Small intestine (tissue), 7 donors: Measurements from ENCODE around the gene KIF16B. TPM values are rescaled to one million over a fixed set of nuclear protein-coding genes. Genes with fewer than 3 reads are reported as not detected.

Experiments
- DNase-seq, 2 donors: peaks; one replicate each; pipeline versions ENCODE4 v3.0.0 to v3.0.0-alpha.2; 2013
- FAIRE-seq: peaks from 2 replicates; lab custom pipeline; 2012; peaks lifted over from hg19 to GRCh38; lab: Jason Lieb, UNC
- H3K27ac ChIP-seq, 3 donors: one replicate each; pipeline ENCODE4 v1.5.1; 2013; ENCODE audit warnings: low read length in 2 of 3, mild to moderate bottlenecking in 2 of 3, control low read depth in 1 of 3, inconsistent platforms in 1 of 3, low read depth in 1 of 3, moderate library complexity in 1 of 3
- H3K27me3 ChIP-seq, 3 donors: one replicate each; pipeline ENCODE4 v1.6.1; 2013; ENCODE audit warnings: low read length in 3 of 3, inconsistent platforms in 1 of 3; ENCODE audit not compliant: control insufficient read depth in 3 of 3, insufficient read depth in 3 of 3
- H3K36me3 ChIP-seq, 3 donors: one replicate each; pipeline ENCODE4 v1.6.1; 2013; ENCODE audit warnings: low read length in 3 of 3, inconsistent platforms in 1 of 3, low read depth in 1 of 3, mild to moderate bottlenecking in 1 of 3, moderate library complexity in 1 of 3; ENCODE audit not compliant: control insufficient read depth in 3 of 3, insufficient read depth in 2 of 3
- H3K4me1 ChIP-seq, 3 donors: one replicate each; pipeline ENCODE4 v1.6.1; 2013; ENCODE audit warnings: low read length in 2 of 3, inconsistent platforms in 1 of 3, low read depth in 1 of 3, mild to moderate bottlenecking in 1 of 3, moderate library complexity in 1 of 3; ENCODE audit not compliant: control insufficient read depth in 3 of 3, insufficient read depth in 2 of 3
- H3K4me3 ChIP-seq, 3 donors: one replicate each; pipeline ENCODE4 v1.5.1; 2013; ENCODE audit warnings: low read length in 3 of 3, control low read depth in 1 of 3, inconsistent platforms in 1 of 3, low read depth in 1 of 3, mild to moderate bottlenecking in 1 of 3, moderate library complexity in 1 of 3
- H3K9me3 ChIP-seq, 2 donors: one replicate each; pipeline ENCODE4 v1.6.1; 2013; ENCODE audit warnings: low read depth in 1 of 2, low read length in 1 of 2; ENCODE audit not compliant: control insufficient read depth in 2 of 2, insufficient read depth in 1 of 2
- WGBS, 3 donors: extraction: QIAGEN DNeasy Blood & Tissue Kit; methylation state at CpG; one replicate each; pipeline ENCODE4 v1.1.7; 2013; 5-methylcytosine and 5-hydroxymethylcytosine counted together
- polyA plus RNA-seq, 4 donors: library from polyadenylated mRNA; stranded (reverse) in 3 of 4; unstranded in 1 of 4; fragments of 200-250 nt in 3 of 4; fragments of 120-200 nt in 1 of 4; gene quantifications; one replicate each; pipeline versions ENCODE4 v1.2.1 to v1.2.3, GENCODE V29; 2013
- donor health status: healthy with polysubstance abuse.
- donor health status: control.
- donor health status: control.
- donor health status: Bipolar disorder and iron deficiency.
- donor health status: healthy.

The KIF16B gene
- polyA plus RNA-seq, 4 donors: 12.4 to 46.7 (median 28.0) TPM

GRCh38 chr20:16302818-16303217, 270.4 kb downstream of the KIF16B start:
- WGBS, 3 donors: 2 to 70% (median 48%) methylated on average over 1 of the region's 1 CpG
- FAIRE-seq: no peak

GRCh38 chr20:16301986-16302385, 271.3 kb downstream of the KIF16B start:
- FAIRE-seq (no peak), DNase-seq (no peak)
- no peaks in the 10 kb centered on the region for H3K36me3 ChIP-seq
- no peaks in the 10 kb centered on the region for H3K4me1 ChIP-seq
- no peak overlapping the region for H3K4me3 ChIP-seq
- H3K27me3 ChIP-seq: no peaks in the 10 kb centered on the region
- peaks cover 0 to 10% of the 10 kb centered on the region in 2 donors for H3K9me3 ChIP-seq
- WGBS, 3 donors: 41 to 96% (median 88%) methylated on average over 1 of the region's 1 CpG
- no peak overlapping the region for H3K27ac ChIP-seq

More at GRCh38 chr20:16302818-16303217, 270.4 kb downstream of the KIF16B start:
- no peaks in the 10 kb centered on the region for H3K27me3 ChIP-seq
- peaks cover 0 to 10% of the 10 kb centered on the region in 2 donors for H3K9me3 ChIP-seq
- H3K36me3 ChIP-seq: no peaks in the 10 kb centered on the region
- H3K4me3 ChIP-seq: no peak overlapping the region
- no peak overlapping the region for H3K27ac ChIP-seq
- DNase-seq: no peak
- no peaks in the 10 kb centered on the region for H3K4me1 ChIP-seq

- DNase-seq (no peak), FAIRE-seq (no peak)
- Histone ChIP-seq H3K4me3 (no peak overlapping the region), H3K4me1 (no peaks in the 10 kb centered on the region), H3K36me3 (no peaks in the 10 kb centered on the region), H3K27me3 (no peaks in the 10 kb centered on the region), H3K27ac (no peak overlapping the region), H3K9me3 (peaks cover 0 to 10% of the 10 kb centered on the region in 2 donors)
- WGBS, 3 donors: 91 to 93% (median 92%) methylated on average over 6 of the region's 6 CpGs
Observed at GRCh38 chr20:16299897-16300296, 273.4 kb downstream of the KIF16B start.

- 70 to 89% (median 74%) methylated on average over 3 of the region's 3 CpGs for WGBS, 3 donors
- FAIRE-seq (no peak), DNase-seq (no peak)
- Histone ChIP-seq H3K36me3 (no peaks in the 10 kb centered on the region), H3K27ac (no peak overlapping the region), H3K4me1 (no peaks in the 10 kb centered on the region), H3K4me3 (no peak overlapping the region), H3K27me3 (no peaks in the 10 kb centered on the region), H3K9me3 (peaks cover 0 to 7% of the 10 kb centered on the region in 2 donors)
Observed at GRCh38 chr20:16296931-16297330, 276.3 kb downstream of the KIF16B start.

GRCh38 chr20:16295534-16295933, 277.7 kb downstream of the KIF16B start:
- DNase-seq (peak in 1 of 2 donors; percentile 18), FAIRE-seq (no peak)
- no peaks in the 10 kb centered on the region for H3K27me3 ChIP-seq
- H3K4me1 ChIP-seq: no peaks in the 10 kb centered on the region
- H3K9me3 ChIP-seq: no peaks in the 10 kb centered on the region
- H3K27ac ChIP-seq: no peak overlapping the region
- WGBS, 3 donors: 68 to 86% (median 83%) methylated on average over 5 of the region's 5 CpGs
- no peak overlapping the region for H3K4me3 ChIP-seq
- H3K36me3 ChIP-seq: no peaks in the 10 kb centered on the region

GRCh38 chr20:16293590-16293989, 279.7 kb downstream of the KIF16B start:
- Histone ChIP-seq H3K4me1 (no peaks in the 10 kb centered on the region), H3K27ac (no peak overlapping the region), H3K27me3 (no peaks in the 10 kb centered on the region), H3K36me3 (no peaks in the 10 kb centered on the region), H3K9me3 (no peaks in the 10 kb centered on the region), H3K4me3 (no peak overlapping the region)
- FAIRE-seq (no peak), DNase-seq (no peak)
- WGBS, 3 donors: 72 to 87% (median 86%) methylated on average over 5 of the region's 5 CpGs

- no peak for FAIRE-seq
- Histone ChIP-seq H3K27ac (no peak overlapping the region), H3K27me3 (no peaks in the 10 kb centered on the region), H3K36me3 (no peaks in the 10 kb centered on the region), H3K9me3 (no peaks in the 10 kb centered on the region), H3K4me3 (no peak overlapping the region), H3K4me1 (no peaks in the 10 kb centered on the region)
- 81 to 88% (median 81%) methylated on average over 4 of the region's 4 CpGs for WGBS, 3 donors
- no peak for DNase-seq
Observed at GRCh38 chr20:16292226-16292880, 280.9 kb downstream of the KIF16B start.

- H3K4me3 ChIP-seq: no peak overlapping the region
- FAIRE-seq (no peak), DNase-seq (no peak)
- no peaks in the 10 kb centered on the region for H3K9me3 ChIP-seq
- H3K27ac ChIP-seq: no peak overlapping the region
- no peaks in the 10 kb centered on the region for H3K27me3 ChIP-seq
- WGBS, 3 donors: 72 to 79% (median 74%) methylated on average over 4 of the region's 4 CpGs
- no peaks in the 10 kb centered on the region for H3K4me1 ChIP-seq
- H3K36me3 ChIP-seq: no peaks in the 10 kb centered on the region
Observed at GRCh38 chr20:16290358-16290757, 282.9 kb downstream of the KIF16B start.

GRCh38 chr20:16287776-16288175, 285.5 kb downstream of the KIF16B start:
- H3K4me1 ChIP-seq: peaks cover 0 to 7% (median 4%) of the 10 kb centered on the region in 3 donors
- H3K9me3 ChIP-seq: peaks cover 0 to 9% of the 10 kb centered on the region in 2 donors
- H3K27ac ChIP-seq: no peak overlapping the region
- no peak for FAIRE-seq
- no peaks in the 10 kb centered on the region for H3K36me3 ChIP-seq
- no peaks in the 10 kb centered on the region for H3K27me3 ChIP-seq
- DNase-seq: peak in 1 of 2 donors; percentile 72
- H3K4me3 ChIP-seq: no peak overlapping the region
- WGBS, 3 donors: 21 to 60% (median 25%) methylated on average over 2 of the region's 2 CpGs
